ENCODE measurements around the gene CACNA2D4.
"Not testable (repeated sequence)": the region's sequence is repeated elsewhere in the genome, so short reads cannot be mapped to it uniquely, and the experiment has no call there.

The CACNA2D4 gene

GRCh38 chr12:1832801-1833595 lies 85.5 kb downstream of the CACNA2D4 start:
- no peak for DNase-seq (ENCODE audit: low read depth)

GRCh38 chr12:1830981-1831963 lies 87.2 kb downstream of the CACNA2D4 start:
- no peak for DNase-seq (ENCODE audit: low read depth)

- no peak for DNase-seq (ENCODE audit: low read depth)
Measured at GRCh38 chr12:1830401-1830845, 88.0 kb downstream of the CACNA2D4 start.

DNA sequence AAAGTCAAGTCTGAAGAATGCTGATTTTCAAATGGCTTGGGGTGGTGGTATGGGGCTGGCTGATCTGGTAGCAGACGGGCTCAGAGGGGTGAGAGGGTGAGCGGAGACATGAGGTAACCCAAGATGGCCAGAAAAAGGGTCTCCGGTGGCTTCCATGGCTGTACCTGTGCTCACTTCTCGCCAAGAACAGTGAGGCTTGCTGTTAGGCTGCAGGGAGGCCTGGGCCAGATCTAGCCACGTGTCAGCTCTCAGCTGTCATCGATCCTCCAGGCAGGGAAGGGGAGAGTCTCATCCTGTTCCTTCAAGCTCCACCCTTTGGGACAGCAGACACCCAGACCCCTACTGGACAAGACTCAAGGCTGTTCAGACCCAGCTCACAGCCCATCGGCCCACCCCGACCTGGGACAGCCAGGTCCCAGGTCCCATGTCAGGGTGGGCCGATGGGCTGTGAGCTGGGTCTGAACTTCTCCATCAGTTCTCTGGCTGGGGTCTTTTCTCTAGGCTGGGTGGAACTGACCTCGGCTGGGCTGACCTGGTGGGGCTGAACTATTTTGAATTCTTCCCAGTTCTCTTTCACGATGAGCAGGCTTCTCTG lies 89.0 kb downstream of the CACNA2D4 start:
- DNase-seq (ENCODE audit: low read depth): no peak

DNA sequence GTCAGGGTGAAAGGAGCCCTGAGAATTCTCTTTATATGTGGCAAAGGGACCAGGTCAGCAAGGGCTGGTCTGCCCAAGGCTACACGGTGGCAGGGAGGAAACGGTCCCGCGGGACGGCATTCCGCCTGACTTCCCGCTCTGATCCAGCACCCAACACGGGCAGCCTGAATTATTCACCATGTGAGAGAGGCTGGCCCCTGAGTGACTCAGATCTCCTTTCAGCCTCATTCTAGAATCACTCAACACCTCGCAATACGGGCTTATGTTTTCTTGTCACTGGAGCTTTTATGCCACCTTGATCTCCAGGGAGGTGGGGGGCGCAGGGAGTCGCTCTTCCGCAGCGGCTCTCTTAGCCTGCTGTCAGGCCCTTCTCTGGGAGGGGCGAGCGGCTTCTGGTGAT lies 89.6 kb downstream of the CACNA2D4 start:
- no peak for DNase-seq (ENCODE audit: low read depth)

GRCh38 chr12:1827826-1828805 lies 90.3 kb downstream of the CACNA2D4 start:
- DNase-seq (ENCODE audit: low read depth): no peak

- DNase-seq (ENCODE audit: low read depth): no peak
Measured at GRCh38 chr12:1826867-1827705, 91.4 kb downstream of the CACNA2D4 start.

DNA sequence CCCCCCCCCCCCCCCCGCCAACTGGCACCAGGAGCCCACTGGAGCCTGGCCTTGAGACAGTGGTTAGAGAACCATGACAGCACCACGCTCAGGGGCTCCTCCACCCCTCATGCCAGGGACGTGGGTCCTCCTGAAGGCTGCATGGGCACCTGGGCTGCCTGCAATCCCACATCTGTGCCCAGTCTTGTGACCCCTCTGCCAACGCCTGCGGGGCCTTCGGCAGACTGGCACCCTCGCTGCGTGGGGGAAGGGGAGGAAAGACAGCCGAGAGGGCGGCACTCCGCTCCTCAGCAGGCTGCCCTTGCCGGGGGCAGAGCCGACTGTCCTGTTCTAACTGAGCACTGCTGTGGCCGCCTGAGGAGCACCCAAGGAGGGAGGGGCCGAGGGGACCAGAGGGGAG lies 92.1 kb downstream of the CACNA2D4 start:
- DNase-seq (ENCODE audit: low read depth): no peak

DNA sequence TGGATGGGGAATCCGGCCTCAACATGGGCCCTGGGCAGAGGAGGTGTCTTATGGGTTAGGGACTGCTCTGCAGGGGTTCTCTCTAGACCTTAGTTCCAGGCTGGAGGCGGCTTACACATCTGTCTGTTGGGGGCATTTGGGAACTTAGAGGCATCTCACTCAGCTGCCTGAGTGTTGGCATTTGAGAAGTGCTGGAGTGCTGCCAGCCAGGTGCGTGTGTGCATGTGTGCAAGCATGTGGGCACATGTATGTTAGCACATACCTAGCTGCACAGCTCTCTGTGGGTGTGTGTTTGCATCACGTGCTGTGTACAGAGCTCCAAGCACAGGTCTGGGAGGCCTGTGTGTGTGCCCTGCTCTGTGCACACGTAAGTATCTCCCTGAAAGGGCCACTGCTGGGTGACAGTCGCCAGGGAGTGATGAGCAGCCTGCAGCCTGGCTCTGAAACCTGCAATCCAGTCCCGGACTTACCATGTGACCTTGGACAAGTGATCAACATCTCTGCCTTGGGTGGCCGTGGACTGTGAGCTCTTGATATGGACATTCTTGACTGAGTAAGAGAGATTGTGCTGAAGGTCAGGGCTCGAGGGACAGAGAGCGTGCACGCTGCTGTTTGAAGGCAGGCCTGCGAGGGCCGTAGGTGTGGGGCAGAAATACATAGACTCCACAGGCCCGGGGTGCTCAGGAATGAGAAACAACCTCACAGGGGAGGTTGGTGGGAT lies 92.9 kb downstream of the CACNA2D4 start:
- no peak for DNase-seq (ENCODE audit: low read depth)

- no peak for DNase-seq (ENCODE audit: low read depth)
Measured at GRCh38 chr12:1823237-1823636, 95.2 kb downstream of the CACNA2D4 start.

- DNase-seq (ENCODE audit: low read depth): no peak
Measured at GRCh38 chr12:1822699-1823098, 95.8 kb downstream of the CACNA2D4 start.

- no peak for DNase-seq (ENCODE audit: low read depth)
Measured at GRCh38 chr12:1821805-1822204, 96.6 kb downstream of the CACNA2D4 start.

- no peak for DNase-seq (ENCODE audit: low read depth)
Measured at GRCh38 chr12:1820896-1821291, 97.6 kb downstream of the CACNA2D4 start.

DNA sequence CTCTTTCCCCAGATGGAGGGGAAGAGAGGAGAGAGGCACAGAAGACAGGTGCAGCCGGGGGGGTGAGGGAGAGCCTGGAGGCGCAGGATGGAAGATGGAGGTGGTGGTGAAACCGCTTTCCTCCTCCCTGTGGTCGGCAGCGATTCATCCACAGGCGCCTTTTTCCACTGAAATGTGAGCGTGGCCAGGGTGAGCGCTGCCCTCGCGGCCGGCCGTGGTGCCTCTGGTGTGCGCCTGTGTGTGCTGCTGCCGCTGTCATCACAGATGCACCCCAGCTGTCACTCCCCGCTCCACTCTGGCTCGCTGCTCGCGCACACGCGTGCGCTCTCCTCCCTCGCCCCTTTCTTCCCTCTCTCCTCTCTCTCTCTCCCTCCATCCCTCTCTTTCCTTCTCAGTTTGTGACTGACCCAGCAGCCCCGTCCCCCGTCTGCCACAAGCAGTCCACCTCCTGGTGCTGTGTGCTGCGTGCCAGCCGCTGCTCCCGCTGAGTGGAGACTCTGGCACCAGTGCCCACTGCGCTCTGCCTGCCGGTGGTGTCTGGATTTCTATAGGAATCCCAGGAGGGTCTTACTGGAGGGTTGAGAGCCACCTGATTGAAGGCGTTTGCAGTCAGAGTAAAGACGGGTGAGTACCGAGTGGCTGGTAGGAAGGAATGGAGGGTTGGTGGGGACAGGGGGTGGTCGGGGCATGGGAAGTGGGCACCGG lies 98.1 kb downstream of the CACNA2D4 start, which contains the start of gene LRTM2:
Gene LRTM2 (plus strand): TSS at position 375 of the 705 bp plus-strand sequence. CDS start 7,584 bp downstream, outside the sequence.
- DNase-seq (ENCODE audit: low read depth): no peak

DNA sequence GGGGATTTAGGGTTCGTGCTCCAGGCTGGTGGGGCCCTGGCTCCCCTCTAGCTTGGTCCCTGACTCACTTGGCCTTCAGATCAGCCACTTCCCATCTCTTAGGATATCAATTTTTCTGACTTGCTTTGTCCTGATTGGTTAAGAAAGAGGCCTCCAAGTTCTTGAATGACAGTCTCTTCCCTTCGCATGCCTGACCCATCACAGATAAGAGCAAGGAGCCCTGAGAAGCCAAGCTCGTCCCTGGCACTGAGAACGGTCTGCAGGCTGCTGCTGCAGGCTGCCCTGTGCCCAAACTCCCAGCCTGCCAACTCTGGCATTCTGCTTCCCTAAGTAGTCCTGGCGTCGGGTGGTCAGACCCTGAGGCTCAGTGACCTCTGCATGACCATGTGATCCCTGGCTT lies 98.9 kb downstream of the CACNA2D4 start:
- no peak for DNase-seq (ENCODE audit: low read depth)

GRCh38 chr12:1819050-1819449 lies 99.4 kb downstream of the CACNA2D4 start:
- no peak for DNase-seq (ENCODE audit: low read depth)

DNA sequence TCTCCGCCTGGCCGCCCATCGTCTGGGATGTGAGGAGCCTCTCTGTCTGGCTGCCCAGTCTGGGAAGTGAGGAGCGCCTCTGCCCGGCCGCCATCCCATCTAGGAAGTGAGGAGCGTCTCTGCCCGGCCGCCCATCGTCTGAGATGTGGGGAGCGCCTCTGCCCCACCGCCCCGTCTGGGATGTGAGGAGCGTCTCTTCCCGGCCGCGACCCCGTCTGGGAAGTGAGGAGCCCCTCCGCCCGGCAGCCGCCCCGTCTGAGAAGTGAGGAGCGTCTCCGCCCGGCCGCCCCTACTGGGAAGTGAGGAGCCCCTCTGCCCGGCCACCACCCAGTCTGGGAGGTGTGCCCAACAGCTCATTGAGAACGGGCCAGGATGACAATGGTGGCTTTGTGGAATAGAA lies 100.5 kb downstream of the CACNA2D4 start:
- DNase-seq (ENCODE audit: low read depth): not testable (repeated sequence)

DNA sequence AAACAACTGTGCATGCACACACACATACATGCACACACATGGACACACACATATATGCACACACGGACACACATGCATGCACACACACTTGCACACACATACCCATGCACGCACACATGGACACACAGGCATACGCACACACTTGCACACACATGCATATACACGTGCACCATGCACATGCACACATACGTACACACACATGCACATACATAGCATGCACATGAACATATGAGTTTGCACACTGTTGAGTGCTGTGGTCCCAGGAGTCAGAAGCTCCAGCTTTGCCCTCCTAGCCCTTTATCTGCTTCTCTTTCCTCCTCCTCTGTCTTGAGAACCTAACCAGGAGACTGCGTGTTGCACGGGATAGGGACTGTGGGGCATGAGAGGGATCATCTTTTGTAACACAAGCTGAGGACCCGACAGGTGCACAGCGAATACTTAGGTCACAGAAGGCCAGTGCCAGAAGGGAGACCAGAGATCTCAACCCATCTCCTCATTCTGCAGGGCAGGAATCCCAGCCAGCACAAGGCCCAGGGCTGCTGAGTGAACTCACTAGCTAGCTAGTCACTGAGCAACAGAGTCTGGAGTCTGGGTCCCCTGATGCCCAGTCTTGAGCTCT lies 101.6 kb downstream of the CACNA2D4 start:
- DNase-seq (ENCODE audit: low read depth): no peak

Measured in stimulated activated CD8-positive, alpha-beta memory T cell treated with anti-CD3 and anti-CD28 coated beads, Interleukin-15, amount 100 ng/mL, for 1 hour (primary cell).